HG02852 (cell line): ENCODE data around the gene VWA8.

Experiments used
- ATAC-seq: cut with Tn5 transposase; IDR thresholded peaks from one replicate; pipeline ENCODE4 v1.9.1; 2021; ENCODE audit warnings: mild to moderate bottlenecking, moderate library complexity; ENCODE audit not compliant: unreplicated experiment

VWA8 gene

DNA sequence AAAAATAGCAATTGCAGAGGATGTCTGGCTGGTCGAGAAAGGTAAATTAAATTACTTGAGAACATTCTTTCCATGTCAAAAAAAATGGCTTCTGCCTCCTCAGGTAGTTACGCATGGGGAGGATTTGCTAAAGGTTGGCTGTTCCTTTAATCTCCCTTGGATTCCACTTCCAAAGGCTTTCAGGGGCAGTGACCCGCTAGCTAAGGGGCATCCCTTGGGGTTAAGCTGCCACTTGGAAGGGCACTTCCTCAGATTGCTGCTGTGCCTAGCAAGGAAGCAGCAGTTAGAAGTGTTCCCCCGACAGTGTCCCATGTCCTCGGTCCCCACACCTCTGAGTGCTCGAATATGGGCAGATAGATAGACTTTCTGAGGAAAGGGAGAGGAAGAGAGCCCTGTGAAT, 395.1 kb downstream of the VWA8 start:
- no peak for ATAC-seq

DNA sequence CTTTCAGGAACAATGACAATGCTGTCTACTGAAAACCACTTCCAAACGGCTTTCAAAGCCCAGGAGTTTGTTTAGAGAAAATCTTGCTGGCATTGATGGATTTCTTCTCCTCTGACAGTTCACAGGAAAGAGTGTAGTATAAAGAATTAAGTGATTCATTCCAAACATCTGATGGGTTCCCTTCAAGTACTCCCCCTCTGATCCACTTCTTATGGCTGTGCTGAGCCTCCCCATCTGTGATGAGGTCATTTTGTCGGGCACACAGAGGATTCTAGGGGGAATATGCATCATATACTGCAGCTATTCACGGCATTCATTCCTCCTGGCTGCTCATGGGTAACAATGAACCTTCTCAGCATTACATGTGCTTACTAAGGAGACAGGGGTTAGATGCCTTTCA, 395.7 kb downstream of the VWA8 start:
- ATAC-seq: no peak

DNA sequence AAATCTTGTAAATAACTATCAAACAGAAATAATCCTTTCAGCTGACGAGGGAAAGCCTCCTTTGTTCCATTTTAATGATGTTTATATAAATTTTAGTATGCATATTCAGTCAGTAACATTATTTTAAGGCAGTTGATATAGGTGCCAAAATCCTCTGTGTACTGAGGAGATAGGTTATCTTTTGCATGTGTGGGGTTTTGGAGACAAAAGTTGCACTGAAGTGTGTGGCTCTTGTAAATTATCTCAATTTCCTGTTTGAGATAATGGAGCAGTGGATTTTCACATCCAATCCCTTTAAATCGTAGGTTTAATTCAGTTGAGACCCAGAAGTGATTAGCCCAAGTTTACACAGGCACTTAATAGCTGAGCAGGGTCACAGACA, 396.9 kb downstream of the VWA8 start:
- ATAC-seq: no peak

DNA sequence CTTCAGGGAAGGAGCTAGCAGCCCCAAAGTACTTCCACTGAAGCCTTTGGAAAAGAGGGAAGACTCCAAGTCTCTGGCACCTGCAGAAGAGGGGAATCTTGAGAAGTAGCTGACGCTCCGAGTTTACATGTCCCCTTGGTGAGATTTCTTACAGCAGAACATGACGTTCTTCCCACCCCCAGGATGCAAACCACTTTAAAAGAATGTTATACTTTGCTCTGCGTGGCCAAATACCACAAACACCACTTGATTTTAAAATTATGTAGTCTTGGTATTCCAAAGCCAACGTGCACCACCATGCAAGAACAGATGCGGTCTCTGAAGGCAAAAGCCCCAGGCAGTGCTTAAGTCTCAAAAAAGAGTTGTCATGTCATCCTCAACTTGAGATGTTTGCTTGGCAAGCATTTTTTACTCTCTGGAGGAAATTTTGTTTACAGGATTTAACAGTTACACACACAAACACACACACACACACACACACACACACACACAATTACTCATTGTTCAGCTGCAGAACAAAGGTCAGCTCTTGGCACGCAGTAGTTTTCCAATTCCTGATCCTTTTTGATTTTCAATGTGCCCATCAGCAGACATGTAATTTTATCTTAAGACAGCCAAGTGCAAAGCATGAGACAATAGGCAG, 397.4 kb downstream of the VWA8 start:
- ATAC-seq: no peak

DNA sequence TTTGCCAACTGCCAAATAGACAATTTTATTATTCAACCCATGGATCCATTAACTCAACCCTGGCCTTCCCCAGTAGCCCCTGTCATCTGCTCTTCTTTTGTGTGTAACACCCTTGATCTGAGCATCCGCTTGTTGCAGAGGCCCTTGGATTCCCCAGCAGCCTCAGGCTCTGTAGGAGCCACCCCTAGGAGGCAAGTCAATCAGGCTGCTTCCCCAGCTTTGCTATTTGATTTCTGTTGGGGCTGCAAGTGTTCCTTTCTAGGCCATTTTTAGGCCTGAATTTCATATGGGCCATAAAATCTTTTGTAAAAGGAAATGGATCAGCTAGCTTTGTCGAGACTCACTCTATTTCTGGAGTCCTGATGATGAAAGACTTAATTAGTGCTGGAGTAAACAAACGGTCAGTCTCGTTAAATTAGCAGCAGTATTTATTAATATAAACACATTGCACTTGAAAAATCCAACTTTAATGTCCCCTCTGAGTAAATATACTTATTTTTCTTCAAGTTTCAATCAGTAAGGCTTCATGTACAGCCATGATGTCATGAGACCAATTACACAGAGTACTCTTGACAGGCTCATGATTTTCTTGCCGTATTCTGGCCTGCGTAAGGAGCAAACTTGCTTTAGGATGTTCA, 398.2 kb downstream of the VWA8 start:
- ATAC-seq: no peak

DNA sequence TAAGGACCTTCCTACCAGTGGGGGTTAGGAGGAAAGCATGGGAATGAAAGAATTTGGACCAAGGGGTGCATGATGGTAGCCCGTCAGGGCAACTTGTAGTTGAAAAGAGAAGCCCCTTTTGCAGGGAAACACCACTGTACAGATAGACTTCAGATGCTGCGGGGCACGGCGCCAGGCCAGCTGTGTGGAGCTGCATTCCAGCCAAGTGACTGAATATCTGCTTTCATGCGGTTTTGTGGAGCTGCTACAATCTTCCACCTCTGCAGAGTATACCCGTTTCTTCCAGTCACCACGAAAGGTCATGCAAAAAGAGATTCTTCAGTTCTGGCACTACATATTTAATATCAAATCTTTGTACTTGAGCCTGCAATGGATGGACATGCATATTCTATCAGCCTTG, 398.8 kb downstream of the VWA8 start:
- ATAC-seq: no peak

DNA sequence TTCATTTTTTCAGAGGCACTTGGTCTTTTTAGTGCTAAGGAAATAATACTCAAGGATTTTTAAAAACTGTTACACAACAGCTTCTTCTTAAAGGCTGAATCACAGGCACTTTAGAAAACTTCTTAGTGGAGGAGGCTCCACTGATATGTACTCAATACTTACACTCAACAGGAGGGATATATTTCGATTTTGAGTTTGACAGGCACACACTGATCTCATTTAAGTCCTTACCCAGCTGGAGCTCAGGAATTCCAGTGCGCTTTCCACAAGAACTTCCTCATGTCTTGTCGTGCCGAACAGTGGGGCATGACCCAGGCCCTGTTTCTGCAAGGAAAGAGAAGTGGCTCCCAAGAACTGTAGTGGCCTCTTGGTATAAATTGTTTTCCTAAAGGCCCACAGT, 399.7 kb downstream of the VWA8 start:
- no peak for ATAC-seq

DNA sequence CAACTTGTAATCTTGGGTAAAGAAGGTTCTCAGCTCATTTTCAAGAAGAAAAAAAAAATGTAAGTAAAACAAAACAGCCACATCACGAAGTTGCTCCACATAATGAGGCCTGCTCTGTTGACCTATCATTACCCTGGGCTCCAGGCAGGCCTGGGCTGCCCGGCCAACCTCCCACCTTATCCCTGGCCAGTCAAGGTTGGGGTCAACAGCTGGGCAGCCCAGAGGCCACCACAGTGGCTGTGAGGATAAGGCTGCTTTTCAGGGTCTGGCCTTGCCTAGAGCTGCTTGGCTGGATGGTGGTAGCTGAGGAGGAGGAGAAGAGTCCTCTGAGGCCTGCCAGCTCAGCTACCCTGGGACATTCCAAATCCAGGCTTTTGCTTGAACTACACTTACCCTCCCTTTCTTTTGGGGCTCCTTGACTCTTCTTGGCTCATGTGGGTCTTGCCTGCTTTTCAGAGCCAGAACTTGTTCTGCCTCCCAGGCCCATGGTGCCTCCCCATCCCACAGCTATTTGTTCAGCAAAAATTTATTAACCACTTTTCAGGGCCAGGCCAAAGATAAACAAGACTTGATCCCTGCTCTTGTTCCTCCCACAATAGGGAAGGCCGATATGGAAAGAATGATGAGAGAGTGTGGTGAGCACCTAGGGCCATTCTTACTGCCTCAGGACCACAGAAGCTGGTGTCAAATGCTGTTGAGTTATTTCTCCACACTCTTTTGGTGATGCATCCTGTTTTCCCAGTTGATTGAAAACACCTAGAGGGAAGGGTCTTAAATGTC, 401.9 kb downstream of the VWA8 start:
- ATAC-seq: no peak

DNA sequence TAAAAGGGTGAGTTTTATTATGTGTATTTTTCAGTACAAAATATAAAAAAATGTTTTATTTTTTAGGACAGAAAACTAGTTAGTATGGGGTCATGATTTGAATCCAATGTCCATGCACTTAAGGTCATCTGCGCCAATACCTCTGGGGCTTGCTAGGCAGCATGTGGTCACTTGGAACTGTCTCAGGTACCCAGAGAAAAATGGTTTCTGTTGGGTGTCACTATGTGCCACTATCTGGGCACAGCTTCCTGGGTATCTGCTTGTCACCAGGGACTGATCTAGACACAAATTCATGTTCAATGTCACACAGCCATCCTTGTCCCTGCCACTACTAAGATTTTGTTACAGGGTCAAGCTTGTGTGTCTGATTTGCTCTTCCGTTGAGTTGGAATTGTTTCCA, 403.2 kb downstream of the VWA8 start:
- no peak for ATAC-seq

DNA sequence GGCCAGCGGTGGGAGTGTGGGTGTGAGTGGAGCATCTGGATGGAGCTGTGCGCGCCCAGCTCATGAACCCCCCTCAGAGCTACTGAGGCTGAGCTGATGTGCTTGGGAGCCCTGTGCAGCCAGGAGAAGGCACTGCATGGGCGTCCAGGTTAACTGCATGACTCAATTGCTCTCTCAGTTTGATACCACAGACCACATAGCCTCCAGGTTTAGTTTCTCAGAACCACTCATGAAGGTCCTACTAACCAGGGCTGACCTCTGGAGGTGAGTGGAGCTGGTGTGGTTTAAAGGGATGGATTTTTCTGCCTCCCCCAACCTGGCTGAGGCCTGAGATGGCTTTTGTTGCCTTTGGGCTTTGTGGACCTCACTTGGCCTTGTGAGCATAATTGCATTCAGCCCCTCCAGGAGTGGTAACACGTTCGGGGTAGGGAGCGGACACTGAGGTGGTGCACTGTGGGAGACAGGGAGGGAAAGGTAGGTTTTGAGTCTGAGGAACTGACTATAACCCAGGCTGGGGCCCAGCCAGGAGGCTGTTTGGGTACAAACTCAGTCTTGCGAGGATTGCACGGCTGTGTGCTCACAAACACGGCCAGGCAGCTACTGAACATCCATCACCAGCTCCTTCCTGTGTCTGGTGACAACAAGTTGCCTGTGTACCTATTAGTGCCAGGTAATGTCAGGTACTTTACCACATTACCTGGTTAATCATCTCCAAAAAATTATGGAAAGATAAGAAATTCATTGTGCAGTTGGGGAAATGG, 406.1 kb downstream of the VWA8 start:
- peak; percentile 97 for ATAC-seq

DNA sequence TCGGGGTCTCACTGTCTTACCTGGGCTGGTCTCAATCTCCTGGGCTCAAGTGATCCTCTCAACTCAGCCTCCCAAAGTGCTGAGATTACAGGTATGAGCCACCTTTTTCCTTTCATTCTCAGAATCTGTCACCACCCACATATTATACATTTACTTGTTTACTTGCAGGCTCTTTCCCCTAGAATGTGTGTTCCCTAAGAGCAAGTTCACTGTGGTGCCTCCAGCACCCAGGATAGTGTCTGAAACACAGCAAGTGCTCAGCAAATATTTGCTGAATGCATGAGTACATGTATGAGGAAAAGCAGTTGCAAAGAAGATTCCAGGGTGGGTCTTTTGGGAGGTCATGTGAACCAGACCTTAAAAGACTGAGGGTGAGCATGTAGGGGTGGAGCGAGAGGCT, 406.7 kb downstream of the VWA8 start:
- peak; percentile 10 for ATAC-seq

DNA sequence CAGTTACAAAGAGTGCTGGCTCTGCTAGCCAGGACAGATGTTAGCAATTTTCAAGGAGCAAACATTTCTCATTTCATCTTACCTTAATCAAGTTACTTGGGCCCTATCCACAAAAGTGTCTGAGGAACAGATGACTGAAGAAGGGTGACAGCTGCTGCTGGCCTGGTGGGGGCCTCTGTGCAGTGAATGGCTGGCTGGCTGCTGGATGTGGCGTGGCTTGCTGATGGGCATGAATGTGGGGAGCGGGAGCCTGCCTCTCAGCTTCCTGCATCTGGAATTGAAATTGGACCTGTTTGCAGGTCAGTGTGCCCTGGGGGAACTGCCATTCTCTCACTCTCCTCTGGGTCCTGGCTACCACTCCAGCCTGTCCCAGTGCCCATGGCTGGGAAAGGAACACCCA, 408.9 kb downstream of the VWA8 start:
- no peak for ATAC-seq

DNA sequence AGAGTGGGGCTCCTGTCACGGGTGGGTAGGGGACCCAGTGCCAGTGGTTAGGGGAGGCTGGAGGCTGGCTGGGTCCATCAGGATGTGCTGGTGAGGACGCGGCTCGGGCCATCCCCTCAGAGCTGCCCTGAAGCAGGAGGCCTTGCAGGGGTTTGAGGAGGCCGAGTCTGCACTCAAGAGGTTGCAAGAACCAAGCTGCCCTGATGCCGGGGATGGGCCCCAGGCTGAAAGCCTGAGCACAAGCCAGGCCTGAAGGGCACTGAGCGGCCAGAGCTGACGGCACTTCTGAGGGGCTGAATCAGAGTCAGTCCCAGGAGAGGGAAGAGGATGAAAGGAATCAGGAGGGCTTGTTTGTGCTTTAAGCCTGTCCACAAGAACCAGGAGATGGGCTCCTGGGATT, 410.6 kb downstream of the VWA8 start:
- no peak for ATAC-seq

DNA sequence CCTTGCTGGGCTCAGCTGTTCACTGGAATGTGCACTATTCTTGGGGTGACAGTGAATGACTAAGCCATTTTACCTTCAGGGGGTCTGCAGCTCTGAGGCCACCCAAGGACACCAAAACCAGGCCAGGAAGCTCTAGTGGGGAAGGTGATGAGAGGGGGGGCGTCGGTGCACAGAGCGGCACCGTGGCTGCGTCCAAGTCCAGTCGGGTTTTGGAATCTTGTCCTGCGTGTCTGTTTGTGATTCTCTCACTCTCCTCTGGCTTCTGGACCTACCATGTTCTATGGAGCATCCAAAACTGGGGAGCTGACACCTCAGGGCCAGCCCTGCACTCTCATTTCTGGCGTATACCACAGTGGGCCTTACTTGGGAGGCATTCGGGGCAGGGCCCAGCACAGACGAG, 411.4 kb downstream of the VWA8 start:
- no peak for ATAC-seq

DNA sequence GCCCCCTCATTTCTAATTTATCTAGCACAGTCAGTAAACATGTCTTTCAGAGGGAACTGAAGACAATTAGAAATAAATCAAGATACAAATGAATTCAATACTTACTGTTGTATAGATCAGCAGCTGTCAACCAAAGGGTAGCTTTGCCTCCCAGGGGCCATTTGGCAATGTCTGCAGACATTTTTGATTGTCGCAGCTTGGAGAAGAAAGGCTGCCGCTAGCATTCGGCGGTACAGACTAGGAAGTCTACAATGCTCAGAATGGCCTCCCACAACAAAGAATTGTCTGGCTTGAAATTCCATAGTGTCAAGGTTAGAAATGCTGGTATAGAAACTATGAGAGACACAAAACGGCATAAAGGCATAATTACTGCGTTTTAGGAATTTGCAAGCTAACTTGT, 412.0 kb downstream of the VWA8 start:
- ATAC-seq: no peak

DNA sequence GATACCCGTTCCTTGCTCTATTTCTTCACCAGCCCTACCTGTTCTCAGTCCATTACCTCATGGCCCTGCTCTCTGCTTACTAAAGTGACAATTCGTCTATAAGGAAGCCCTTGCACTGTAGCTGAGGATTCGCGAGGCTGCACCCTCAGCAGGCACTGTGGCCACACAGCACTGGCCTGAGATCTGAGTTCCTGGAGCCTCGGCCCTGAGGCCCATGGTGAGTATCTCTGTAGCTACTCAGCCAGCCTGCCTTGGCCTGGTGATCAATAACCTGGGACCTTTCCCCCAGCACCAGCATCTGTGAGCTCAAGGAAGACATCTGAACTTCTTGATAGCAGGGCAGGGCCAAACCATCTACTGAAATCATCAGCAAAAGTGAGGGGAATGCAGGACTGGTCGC, 412.9 kb downstream of the VWA8 start:
- ATAC-seq: no peak

DNA sequence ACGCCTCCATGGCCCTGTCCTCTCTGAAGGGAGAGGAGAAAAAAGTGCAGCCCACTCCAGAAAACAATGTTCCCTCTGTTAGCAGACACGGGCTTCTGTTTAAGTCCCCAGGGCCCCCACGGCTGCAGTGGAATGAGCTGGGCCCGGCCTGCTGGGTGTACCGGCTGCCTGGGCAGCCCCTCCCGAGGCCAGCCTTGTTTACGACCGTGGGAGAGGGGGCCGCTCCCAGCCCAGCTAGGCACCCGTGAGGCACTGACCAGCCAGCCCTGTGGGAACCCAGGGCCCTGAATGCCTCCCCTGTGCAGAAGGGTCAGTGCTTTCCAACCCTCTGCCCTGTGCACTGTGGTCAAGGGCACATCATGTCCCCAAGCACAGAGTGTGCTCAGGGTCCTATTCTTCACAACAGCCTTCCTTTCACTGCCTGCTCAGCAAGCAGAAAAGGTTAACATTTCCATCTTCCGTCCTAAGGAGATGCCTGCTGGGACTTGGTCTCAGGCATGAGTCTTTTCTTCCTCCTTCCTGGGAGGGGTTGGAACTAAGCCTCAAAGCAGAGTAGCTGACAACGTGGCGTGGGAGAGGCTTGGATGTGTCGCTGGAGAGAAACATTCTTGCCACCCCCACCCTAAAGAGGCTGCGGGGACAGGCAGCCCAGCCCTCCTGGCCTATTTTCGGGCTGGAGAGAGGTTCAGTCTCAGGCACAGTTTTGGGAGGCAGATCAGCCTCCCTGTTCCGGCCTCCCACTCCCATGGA, 413.5 kb downstream of the VWA8 start:
- no peak for ATAC-seq

DNA sequence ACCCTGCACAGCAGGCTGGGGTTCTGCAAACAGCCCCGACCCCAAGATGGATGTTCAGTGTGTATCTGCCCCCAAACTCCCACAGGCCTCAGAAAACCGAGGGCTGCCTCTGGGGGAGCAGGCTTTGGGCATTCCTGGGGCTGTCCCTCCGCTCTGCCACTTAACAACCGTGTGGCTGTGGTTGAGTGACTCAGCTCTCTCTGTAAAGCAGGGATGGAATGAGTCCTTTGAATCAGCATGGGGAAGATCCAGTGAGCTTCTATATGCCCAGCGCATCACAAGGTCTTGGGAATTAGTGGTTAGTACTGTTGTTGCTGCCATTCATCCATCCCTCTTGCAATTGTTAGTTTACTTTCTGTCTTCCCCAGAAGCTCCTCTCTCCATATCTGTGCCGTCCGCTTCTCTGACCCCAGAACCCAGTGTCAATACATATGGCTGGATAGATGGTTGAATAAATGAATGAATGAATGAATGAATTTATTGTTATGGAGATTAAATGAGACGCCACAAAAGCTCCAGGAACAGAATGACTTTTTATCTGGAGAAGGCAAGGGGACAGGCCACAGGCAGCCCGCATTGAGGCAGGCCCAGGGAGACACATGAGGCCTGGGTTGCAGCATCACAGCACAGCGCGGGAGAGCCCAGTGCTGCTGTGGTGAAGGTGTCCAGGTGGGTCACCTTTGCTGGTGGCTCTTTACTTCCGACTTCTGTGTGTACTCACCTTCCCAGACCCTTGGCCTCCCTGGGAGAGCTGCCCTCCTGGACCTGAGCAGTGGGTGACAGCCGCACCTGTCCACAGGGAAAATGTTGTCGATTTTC, 414.3 kb downstream of the VWA8 start:
- ATAC-seq: no peak

DNA sequence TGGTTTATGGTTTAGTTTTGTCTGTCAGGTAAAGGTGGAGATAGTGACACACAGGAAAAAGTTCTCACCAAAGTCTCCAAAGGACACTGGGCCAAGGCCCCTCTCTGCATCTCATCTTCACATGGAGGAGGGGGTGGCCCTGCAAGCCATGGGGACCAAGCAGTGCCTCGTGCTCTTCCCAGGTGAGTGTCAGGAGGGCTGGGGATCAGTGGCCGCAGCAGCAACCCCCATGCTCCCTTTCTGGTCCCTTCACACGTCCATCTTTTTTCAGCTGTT, 415.5 kb downstream of the VWA8 start:
- no peak for ATAC-seq

DNA sequence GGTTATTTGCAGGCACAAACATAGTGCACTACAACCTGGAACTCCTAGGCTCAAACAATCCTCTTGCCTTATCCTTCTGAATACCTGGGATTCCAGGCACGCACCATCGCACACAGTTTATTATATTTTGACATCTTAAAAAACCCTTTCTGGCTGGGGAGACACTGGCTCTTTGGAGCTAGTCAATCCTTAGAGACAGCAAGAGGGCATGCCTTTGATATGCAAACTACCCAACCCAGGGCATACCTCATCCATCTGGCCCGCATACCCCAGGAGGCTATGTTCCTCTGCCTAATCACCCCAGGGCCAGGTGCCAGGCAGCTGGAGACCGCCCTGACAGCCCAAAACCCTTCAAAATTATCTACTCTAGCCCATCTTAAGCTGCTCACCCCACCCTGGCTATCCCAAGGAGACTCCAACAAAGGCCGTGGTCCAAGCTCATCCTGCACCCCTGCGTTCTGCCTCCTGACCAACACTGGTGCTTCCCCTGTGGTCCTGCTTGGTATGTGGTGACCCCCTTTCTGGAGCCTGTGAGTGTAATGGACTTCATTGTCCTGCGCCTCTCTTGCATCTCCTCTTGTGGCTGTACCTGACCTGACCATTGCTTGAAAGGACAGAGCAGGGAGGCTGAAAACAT, 417.1 kb downstream of the VWA8 start:
- no peak for ATAC-seq
